GM19467 (cell line): ENCODE data around the gene NUDT1.

ENCODE experiments used
- ATAC-seq: cut with Tn5 transposase; IDR thresholded peaks from one replicate; pipeline ENCODE4 v1.9.1; 2021; ENCODE audit warnings: mild to moderate bottlenecking, moderate library complexity; ENCODE audit not compliant: unreplicated experiment

NUDT1 gene

DNA sequence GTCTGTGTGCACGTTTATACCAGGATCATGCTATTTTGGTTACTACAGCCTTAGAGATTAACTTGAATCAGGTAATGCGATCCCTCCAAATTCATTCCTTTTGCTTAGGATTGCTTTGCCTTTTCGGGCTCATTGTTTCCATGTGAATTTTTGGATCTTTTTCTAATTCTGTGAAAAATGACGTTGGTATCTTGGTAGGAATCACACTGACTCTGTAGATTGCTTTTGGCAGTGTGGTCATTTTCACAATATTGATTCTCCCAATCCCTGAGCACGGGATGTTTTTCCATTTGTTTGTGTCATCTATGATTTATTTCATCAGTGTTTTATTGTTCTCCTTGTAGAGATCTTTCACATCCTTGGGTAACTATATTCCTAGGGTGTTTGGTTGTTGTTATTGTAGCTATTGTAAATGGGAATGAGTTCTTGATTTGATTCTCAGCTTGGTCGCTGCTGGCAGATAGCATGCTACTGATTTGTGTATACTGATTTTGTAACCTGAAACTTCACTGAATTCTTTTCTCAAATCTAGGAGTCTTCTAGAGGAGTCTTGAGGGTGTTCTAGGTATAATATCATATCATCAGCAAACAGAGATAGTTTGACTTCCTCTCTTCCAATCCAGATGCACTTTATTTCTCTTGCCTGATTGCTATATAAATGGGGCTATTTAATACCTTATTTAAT is 54.1 kb downstream of the NUDT1 start:
- no peak for ATAC-seq

DNA sequence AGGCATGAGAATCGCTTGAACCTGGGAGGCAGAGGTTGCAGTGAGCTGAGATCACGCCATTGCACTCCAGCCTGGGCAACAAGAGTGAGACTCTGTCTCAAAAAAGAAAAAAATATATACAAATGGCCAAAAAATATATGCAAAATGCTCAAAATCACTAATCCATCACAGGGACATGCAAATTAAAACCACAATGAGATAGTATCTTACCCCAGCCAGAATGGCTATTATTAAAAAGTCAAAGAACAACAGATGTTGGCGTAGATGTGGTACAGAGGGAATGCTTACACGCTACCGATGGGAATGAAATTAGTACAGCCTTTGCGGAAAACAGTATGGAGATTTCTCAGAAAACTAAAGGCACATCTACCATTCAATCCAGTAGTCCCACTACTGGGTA is 54.8 kb downstream of the NUDT1 start:
- ATAC-seq, result no peak

DNA sequence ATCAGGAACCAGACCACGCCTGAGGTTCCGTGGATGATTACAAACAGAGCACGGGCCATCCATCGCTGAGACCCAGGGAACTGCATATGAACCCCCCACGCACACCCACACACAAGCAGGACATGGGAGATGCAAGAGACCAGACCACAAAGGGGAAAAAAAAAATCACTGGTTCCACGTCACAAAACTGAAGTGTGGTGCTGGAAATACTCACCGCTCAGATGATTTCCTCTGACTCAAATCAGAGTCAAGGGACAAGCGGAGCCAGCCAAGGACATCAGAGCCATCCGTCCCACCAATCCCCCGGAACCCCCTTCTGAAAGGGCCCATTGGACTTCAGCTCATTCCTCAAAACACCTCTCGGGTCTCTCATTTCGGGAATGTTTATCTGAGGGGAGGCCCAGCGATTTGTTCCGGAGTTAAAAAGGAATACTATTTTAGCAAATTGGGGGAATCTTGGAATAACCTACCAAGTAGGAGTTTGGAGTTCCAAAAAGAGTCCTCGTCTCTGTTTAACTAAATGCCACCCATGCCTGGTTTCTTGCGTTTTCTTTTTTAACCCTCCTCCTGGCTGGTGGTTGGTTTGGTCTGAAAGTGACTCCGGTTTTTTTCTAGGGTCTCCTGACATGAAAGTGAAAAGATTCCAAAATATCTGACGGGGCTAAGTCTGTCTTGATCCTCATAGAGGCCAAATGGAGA is 57.3 kb downstream of the NUDT1 start:
- ATAC-seq, result peak; percentile 44

DNA sequence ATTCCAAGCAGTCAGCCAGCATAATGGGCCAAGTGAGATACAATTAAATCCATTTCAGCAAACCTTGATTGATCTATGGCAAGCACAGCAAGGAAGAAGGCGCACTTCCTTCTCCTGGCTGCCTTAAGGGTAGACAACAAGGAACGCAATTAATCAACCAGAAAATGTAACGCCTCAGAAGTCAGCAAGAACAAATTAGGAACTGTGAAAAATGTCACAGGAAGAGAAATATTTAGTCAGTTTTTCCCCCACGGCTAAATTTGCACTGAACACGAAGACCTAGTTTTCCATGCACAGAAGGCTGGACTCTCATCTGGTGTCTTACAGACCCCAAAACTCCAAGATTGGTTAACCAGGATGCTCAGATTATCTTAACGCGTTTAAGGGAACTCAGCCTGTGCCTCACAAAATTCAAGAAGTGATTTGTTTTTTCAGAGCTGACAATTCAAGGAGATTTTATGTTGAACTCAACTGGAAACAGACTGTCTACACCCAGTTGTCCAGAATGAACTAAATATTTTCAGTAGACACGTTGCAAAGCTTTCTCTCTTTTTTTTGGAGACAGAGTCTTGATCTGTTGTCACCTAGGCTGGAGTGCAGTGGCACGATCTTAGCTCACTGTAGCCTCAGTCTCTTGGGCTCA is 58.0 kb downstream of the NUDT1 start:
- no peak for ATAC-seq
